SK-N-SH treated with all-trans-retinoic acid at 6 μM for 48 hours (cell line): Measurements from ENCODE around the gene SLC2A8.

ENCODE experiments used
- ATAC-seq: fragments of 200-7000 bp; cut with Tn5 transposase; 3 replicates; pipeline ENCODE4 v1.9.1; 2020; ENCODE audit warnings: mild to moderate bottlenecking, moderate library complexity
- ARNTL ChIP-seq: fragments of 450-650 bp; formaldehyde crosslinking; IDR thresholded peaks from 2 replicates; pipeline ENCODE4 v1.5.0; 2020; ENCODE audit warnings: low read depth, mild to moderate bottlenecking, moderate library complexity, borderline replicate concordance
- BACH2 ChIP-seq: fragments of 250-450 bp; sonication (Bioruptor Pico); IDR thresholded peaks from 2 replicates; pipeline ENCODE4 v1.9.0; 2021; ENCODE audit warnings: mild to moderate bottlenecking, borderline replicate concordance
- CREB5 ChIP-seq: fragments of 250-450 bp; sonication (Bioruptor Pico); IDR thresholded peaks from 2 replicates; pipeline ENCODE4 v1.5.1; 2020; ENCODE audit warnings: low read depth, mild to moderate bottlenecking, moderate library complexity
- CSDC2 ChIP-seq: fragments of 250-450 bp; sonication (Bioruptor Pico); IDR thresholded peaks from 2 replicates; pipeline ENCODE4 v1.5.0; 2020; ENCODE audit warnings: mild to moderate bottlenecking, moderate library complexity
- ESRRG ChIP-seq: fragments of 250-450 bp; sonication (Bioruptor Pico); IDR thresholded peaks from 2 replicates; pipeline ENCODE4 v1.6.1; 2021; ENCODE audit warnings: mild to moderate bottlenecking
- GLIS3 ChIP-seq: fragments of 250-450 bp; sonication (Bioruptor Pico); IDR thresholded peaks from 2 replicates; pipeline ENCODE4 v1.5.0; 2020; ENCODE audit warnings: mild to moderate bottlenecking, moderate library complexity
- ISL1 ChIP-seq: fragments of 250-450 bp; sonication (Bioruptor Pico); IDR thresholded peaks from 2 replicates; pipeline ENCODE4 v2.1.2; 2022; ENCODE audit warnings: mild to moderate bottlenecking, moderate library complexity
- OSR1 ChIP-seq: fragments of 250-450 bp; sonication (Bioruptor Pico); IDR thresholded peaks from 2 replicates; pipeline ENCODE4 v1.8.0; 2022; ENCODE audit warnings: moderate library complexity, mild to moderate bottlenecking, inconsistent platforms
- PATZ1 ChIP-seq: fragments of 250-450 bp; sonication (Bioruptor Pico); IDR thresholded peaks from 2 replicates; pipeline ENCODE4 v1.8.0; 2020; ENCODE audit warnings: mild to moderate bottlenecking, moderate library complexity, borderline replicate concordance
- PPARA ChIP-seq: fragments of 250-450 bp; sonication (Bioruptor Pico); IDR thresholded peaks from 2 replicates; pipeline ENCODE4 v1.5.0; 2020; ENCODE audit warnings: mild to moderate bottlenecking, borderline replicate concordance
- RARB ChIP-seq: fragments of 250-450 bp; sonication (Bioruptor Pico); IDR thresholded peaks from 2 replicates; pipeline ENCODE4 v1.8.0; 2021; ENCODE audit warnings: mild to moderate bottlenecking, moderate library complexity
- TCF4 ChIP-seq: fragments of 250-450 bp; sonication (Bioruptor Pico); IDR thresholded peaks from 2 replicates; pipeline ENCODE4 v1.8.0; 2021; ENCODE audit warnings: mild to moderate bottlenecking, moderate library complexity, borderline replicate concordance
- ZC3H10 ChIP-seq: fragments of 250-450 bp; sonication (Bioruptor Pico); IDR thresholded peaks from 2 replicates; pipeline ENCODE4 v1.5.1; 2021; ENCODE audit warnings: mild to moderate bottlenecking, moderate library complexity
- ZFP3 ChIP-seq: fragments of 250-450 bp; sonication (Bioruptor Pico); IDR thresholded peaks from 2 replicates; pipeline ENCODE4 v1.5.0; 2020; ENCODE audit warnings: mild to moderate bottlenecking, moderate library complexity
- ZFP30 ChIP-seq: fragments of 450-650 bp; formaldehyde crosslinking; IDR thresholded peaks from 2 replicates; pipeline ENCODE4 v1.5.0; 2022; ENCODE audit warnings: mild to moderate bottlenecking, moderate library complexity
- ZNF565 ChIP-seq: fragments of 450-650 bp; formaldehyde crosslinking; conservative IDR thresholded peaks from 2 replicates; pipeline ENCODE4 v1.5.0; 2020; ENCODE audit warnings: low read depth, mild to moderate bottlenecking, moderate library complexity
- ZNF70 ChIP-seq: fragments of 450-650 bp; formaldehyde crosslinking; IDR thresholded peaks from 2 replicates; pipeline ENCODE4 v1.5.0; 2020; ENCODE audit warnings: mild to moderate bottlenecking, moderate library complexity
- ZNF8 ChIP-seq: fragments of 450-650 bp; formaldehyde crosslinking; IDR thresholded peaks from 2 replicates; pipeline ENCODE4 v1.5.0; 2020; ENCODE audit warnings: mild to moderate bottlenecking, moderate library complexity
- TF ChIP-seq, protein P1 (sequence below): fragments of 250-450 bp; sonication (Bioruptor Pico); IDR thresholded peaks from 2 replicates; pipeline ENCODE4 v1.8.0; 2021; ENCODE audit warnings: low read depth, mild to moderate bottlenecking, moderate library complexity, borderline replicate concordance
- TF ChIP-seq, protein P2 (sequence below): fragments of 250-450 bp; sonication (Bioruptor Pico); IDR thresholded peaks from 2 replicates; pipeline ENCODE4 v1.5.1; 2021; ENCODE audit warnings: mild to moderate bottlenecking, moderate library complexity

Gene SLC2A8

GRCh38 chr9:127446713-127447415, 49.9 kb downstream of the SLC2A8 start:
- TF ChIP-seq ISL1 (CRISPR knock-in tag): no peak
- no peak for TF ChIP-seq PPARA
- no peak for TF ChIP-seq ARNTL (CRISPR knock-in tag)
- TF ChIP-seq ESRRG (CRISPR knock-in tag): no peak
- TF ChIP-seq CSDC2 (CRISPR knock-in tag): no peak
- TF ChIP-seq GLIS3 (CRISPR knock-in tag): no peak
- TF ChIP-seq CREB5 (CRISPR knock-in tag): no peak
- no peak for TF ChIP-seq TCF4 (CRISPR knock-in tag)
- no peak for TF ChIP-seq ZNF70 (CRISPR knock-in tag)
- no peak for TF ChIP-seq ZNF8 (CRISPR knock-in tag)
- TF ChIP-seq, protein P1, sequence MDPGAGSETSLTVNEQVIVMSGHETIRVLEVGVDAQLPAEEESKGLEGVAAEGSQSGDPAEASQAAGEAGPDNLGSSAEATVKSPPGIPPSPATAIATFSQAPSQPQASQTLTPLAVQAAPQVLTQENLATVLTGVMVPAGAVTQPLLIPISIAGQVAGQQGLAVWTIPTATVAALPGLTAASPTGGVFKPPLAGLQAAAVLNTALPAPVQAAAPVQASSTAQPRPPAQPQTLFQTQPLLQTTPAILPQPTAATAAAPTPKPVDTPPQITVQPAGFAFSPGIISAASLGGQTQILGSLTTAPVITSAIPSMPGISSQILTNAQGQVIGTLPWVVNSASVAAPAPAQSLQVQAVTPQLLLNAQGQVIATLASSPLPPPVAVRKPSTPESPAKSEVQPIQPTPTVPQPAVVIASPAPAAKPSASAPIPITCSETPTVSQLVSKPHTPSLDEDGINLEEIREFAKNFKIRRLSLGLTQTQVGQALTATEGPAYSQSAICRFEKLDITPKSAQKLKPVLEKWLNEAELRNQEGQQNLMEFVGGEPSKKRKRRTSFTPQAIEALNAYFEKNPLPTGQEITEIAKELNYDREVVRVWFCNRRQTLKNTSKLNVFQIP (CRISPR knock-in tag): no peak
- no peak for TF ChIP-seq ZNF565
- no peak for TF ChIP-seq RARB
- TF ChIP-seq ZC3H10 (CRISPR knock-in tag): no peak
- no peak for TF ChIP-seq ZFP30 (CRISPR knock-in tag)
- TF ChIP-seq, protein P2, sequence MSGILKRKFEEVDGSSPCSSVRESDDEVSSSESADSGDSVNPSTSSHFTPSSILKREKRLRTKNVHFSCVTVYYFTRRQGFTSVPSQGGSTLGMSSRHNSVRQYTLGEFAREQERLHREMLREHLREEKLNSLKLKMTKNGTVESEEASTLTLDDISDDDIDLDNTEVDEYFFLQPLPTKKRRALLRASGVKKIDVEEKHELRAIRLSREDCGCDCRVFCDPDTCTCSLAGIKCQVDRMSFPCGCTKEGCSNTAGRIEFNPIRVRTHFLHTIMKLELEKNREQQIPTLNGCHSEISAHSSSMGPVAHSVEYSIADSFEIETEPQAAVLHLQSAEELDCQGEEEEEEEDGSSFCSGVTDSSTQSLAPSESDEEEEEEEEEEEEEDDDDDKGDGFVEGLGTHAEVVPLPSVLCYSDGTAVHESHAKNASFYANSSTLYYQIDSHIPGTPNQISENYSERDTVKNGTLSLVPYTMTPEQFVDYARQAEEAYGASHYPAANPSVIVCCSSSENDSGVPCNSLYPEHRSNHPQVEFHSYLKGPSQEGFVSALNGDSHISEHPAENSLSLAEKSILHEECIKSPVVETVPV (CRISPR knock-in tag): no peak
- no peak for TF ChIP-seq ZFP3 (CRISPR knock-in tag)
- no peak for TF ChIP-seq BACH2
- ATAC-seq: no peak

GRCh38 chr9:127447416-127448111, 50.6 kb downstream of the SLC2A8 start:
- no peak for ATAC-seq
- no peak for TF ChIP-seq ZNF70 (CRISPR knock-in tag)

DNA sequence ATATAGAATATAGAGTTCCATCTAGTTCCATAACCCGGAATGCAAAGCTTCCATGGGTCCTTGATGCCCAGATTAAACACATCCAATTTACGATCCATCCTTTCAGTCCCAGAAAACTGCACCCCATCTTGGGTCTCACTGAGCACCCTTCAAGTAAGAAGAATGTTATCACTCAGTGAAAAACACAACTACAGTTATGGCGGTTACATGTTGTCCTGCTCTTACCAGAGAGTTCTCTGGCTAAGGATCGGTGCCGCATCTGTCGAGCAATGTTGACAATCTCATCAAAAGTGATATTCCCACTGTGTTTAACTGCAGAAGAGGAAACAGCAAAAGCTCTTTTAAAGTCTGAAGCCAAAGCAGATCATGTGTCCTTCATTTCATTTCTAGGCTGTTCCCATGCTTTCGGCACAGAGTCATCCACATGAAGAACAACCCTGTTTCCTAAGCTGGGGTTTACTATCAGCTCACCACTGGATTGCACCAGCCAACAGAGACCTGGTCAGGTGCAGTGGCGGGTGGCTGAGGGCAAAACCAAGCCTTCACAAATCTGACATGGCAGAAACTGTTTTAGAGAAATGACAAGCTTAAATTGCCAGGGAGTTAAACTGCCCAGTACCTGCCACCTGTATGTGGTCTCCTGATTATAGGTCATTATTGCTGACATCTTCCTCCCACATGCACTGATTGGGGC, 51.3 kb downstream of the SLC2A8 start:
- TF ChIP-seq PPARA (no peak), ZNF8 (CRISPR knock-in tag) (no peak), ESRRG (CRISPR knock-in tag) (no peak), OSR1 (CRISPR knock-in tag) (no peak), BACH2 (no peak), ZC3H10 (CRISPR knock-in tag) (no peak), RARB (no peak), ZNF565 (no peak), ZFP30 (CRISPR knock-in tag) (no peak), CREB5 (CRISPR knock-in tag) (no peak), PATZ1 (CRISPR knock-in tag) (no peak), TCF4 (CRISPR knock-in tag) (no peak)
- TF ChIP-seq, protein P2 (CRISPR knock-in tag): no peak
- TF ChIP-seq, protein P1 (CRISPR knock-in tag): no peak
- ATAC-seq: no peak
